NCI-H2171 (cell line): ENCODE measurements around the gene DCANP1.

Experiments used
- DNase-seq: peaks from one replicate; lab custom pipeline; 2025; lab: John Stamatoyannopoulos, UW

The DCANP1 gene

DNA sequence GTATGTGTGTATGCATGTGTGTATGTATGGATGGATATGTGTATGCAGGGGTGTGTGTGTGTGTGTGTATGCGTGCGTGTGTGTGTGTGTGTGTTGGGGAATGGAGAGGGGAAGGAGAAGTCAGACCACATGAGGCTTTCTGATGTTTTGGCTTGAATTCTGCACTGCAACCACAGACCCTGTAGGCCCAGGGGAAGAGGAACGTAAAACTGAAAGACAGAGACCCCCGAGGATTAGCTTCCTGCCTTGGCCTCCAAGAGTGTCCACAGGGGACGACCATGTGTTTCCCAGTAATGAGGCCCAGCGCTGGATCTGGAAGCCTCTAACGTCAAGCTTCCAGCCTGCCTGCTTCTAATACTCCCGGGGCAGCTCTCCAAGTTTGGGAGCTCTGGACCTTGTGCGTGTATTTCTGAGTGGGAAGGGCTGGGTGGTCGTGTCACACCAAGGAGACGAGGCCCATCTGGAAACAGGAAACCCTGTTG lies 5.8 kb downstream of the DCANP1 start:
- no peak for DNase-seq

DNA sequence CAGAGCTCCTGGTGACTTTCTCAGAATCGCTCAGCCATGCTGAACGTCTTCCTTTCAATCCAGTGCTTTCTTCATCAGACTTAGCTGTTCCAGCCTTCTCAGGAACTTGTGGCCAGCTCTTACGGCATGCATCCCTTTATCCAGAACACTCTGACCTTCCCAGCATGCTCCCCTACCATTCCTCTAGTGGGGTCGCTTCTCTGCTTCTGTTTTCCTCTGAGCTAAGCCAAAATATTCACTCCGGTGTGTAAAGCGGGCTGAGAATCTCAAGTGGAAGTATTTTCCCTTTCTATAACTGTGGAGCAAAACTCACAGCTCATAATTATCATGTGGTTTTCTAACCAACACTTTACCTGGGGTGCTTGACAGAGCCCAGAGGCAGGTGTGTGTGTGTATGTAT lies 6.2 kb downstream of the DCANP1 start:
- DNase-seq, result no peak

DNA sequence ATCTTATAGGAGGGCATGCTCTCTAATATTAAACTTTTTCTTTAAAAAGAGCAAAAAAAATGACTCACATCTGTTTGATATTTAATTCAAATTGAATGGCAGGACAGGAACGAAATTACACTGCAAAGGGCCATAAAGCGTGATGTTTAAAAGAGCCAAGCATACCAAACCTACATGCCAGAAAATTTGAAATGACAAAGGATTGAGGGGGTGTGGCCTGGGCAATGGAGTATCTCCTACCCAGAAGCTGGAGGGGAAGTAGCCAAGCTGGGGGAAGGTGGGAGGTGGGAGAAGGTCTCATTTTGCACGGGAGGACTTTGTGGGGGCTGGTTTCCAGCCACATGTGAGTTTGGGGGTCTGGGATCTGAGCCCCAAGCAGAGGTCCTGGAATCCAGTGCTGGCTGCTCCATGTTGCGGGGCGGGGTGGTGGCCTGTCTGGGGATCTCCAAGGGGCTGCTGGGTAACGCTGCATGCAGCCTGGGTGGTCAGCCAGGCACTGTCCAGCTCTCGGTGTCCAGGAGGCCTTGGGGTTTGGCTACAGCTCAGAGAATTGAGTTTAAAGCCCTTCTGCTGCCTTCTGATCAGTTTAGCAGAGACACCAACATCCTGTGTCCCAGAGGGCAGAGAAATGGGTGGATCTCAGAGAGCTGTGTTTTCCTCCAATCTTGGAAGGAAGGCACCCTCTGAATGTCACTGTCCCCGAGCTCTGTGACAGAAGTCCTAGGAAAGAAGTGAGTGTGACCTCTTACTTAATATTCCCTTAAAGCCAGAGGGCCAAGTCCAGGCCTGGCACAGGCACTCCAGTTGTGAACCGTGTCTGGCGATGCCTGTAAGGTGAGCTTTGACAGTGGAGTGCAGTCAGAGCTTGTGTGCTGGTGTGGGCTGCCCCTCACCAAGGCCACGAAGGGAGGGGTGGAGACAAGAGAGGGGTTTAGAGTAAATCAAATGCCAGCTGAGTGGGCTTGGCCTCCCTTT lies 7.6 kb downstream of the DCANP1 start:
- DNase-seq, result no peak

DNA sequence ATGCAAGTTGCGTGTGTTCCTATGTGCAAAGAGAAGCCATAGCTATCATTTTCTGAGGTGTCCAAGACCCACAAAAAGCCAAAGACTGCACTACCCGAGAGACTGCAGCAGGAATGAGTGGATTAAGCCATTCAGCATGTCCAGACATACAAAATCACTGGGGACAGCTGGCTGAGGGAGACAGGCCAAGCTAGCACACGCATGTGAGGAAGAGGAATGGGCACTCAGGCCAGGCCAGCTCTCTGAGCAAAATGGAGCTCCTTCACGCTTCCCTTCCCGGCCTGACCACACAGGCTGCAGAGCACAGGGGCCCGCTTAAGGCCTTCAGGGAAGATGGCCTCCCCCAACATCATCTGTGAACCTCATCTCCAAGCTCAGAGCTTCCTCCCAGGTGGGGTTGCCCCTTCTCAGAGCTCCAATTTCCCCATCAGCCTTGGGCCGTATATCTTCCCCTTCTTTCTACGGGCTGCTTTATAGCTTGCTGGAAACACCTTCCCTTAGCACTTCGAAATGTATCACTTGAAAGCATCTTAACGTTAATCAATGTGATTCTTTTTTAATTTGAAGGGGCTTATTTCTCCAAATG lies 8.4 kb downstream of the DCANP1 start:
- no peak for DNase-seq

DNA sequence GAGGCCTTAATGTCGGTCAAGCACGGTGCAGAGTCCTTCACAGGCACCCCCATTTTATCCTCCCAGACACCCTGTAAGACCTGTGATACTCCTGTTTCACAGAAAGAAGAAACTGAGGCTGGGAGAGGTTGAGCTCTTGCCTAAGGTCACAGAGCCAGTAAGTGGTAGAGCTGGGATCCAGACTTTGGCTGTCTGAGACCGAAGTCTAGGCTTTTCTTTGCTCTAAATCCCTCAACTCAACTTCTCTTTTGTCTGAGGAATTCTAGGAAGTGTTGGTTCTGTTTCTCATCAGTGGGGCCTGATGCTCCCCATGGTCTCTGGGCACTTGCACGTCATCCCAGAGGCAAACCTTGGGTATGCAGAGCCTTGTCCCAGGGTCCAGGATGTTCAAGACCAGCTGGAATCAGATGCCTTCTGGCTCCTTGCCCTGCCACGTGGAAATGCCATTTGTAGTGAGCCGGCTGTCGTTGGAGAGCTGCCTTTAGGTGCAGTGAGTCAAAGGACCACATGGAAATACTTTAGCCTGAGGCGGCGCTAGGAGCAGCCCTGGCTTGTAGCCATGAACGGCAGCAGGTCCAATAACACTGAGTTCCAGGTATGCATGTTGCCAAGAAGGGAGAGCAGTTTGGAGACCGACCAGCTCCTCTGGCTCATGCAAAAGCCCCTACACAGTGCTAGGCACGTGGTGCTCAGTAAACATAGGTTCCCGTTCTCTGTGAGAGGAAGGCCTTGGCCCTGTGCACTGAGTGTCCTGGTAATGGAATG lies 9.2 kb downstream of the DCANP1 start:
- DNase-seq, result no peak

DNA sequence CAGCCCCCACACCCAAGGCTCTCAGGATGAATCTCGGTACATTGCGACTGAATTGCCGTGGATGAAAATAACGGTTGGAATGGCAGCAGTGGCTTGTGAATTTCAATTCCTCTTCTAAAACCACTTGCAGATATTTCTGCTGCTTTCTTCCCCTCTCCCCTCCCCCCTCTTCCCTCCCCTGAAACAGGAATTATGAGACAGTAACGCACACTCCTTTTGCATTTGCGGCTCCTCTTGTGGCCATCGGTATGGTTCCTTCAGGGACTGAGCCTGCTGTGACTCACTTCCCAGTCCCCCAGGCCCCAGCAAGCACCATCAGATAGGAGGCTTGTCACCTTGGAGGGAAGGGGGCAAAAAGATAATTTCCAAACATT lies 9.7 kb downstream of the DCANP1 start:
- DNase-seq, result no peak

DNA sequence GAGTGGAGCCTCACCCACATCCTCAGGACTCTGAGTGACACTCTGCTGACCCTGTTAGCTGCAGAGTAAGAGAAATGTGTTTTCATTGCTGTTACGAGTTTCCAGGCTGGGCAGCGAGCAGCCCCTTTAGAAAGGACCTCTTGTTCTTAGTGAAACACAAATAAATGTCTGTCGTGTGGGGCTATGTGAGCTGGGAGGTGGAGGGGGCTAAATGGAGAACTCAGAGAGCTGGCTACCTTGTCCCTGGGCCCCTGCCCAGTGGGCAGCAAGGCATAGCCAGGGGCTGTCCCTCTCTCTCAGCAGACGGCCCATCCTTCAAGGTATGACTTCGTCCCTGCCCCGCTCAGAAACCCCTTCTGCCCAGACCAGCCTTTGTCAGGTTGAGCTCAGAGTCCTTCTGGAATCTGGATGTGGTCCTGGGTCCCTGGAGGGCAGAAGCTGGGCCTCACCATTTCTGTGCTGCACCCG lies 10.2 kb downstream of the DCANP1 start:
- no peak for DNase-seq

DNA sequence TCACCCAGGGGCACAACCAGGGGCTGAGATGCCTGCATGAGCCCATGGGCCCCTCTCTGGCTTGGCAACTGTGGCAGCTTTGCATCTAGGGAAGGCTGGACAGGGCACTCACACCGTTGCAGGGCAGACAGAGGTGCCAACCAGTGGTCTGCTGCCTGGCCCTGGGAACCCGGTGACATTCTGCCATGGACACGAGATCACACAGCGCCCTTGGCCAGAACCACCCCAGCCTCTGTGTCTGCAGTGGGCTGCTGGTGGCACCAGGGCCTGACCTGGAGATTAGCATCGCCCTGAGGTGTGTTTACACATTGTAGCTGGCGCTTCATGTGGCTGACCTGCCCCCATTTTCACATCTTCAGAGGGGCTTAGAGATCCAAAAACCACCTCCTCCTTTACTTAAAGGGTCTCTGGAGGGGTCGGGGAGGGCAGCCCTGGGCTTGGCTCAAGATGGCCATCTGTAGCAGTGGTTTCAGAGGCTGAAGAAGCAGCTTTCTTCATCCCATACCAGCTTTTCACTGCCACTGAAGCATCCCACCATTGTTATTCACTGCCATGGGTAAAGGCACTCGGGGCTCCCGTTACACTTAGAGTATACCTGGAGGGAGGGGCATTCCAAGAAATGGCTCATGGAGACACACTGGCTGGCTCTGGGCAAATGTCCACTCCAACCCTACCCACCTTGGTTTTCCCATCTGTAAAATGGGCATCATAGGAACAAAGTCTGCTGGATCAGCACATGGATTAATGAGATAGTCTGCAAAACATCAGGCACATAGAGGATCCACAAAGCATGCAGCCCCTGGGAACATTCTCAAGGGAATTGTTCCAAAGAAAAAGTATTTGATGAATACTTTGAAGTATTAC lies 11.4 kb downstream of the DCANP1 start:
- no peak for DNase-seq

DNA sequence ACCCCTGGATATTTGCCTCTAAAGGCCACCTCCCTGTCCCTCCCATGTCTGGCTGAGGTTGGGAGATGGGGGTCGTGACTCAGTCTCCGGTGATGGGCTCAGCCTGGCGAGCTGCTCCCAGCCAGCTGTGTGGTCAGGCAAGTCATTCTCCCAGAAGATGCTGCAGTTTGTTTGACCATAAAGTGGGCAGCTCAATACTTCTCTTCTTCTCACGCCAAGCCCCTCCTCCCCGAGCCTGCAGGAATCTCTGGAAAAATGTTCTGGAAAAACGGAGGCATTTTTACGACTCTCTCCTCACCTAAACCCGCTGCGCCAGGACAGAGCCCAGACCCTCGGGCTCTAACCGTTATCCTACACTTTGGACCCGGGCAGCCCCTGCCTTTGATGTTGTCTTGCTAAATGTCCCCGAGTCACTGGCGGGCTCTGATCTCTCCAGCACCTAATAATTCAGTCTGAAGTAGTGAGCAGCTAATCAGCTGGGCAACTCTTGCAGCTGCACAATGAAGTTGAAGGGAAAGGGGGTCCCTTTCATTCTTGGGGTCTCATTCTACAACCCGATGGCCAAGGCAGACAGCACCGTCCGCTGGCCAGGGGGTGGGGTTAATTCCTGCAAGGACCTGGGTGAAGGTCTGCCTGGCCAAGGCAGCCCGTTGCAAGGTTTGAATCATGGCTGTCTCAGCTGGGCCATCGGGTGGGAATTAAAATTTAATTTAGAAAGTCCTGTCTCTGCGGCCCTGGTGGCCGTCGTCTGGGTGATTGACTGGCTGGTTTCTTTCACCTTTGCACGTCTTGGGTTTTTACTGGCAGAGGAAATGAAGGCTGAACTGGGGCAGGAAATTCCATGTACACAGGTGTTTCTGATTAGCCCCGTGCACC lies 12.3 kb downstream of the DCANP1 start:
- DNase-seq, result no peak

DNA sequence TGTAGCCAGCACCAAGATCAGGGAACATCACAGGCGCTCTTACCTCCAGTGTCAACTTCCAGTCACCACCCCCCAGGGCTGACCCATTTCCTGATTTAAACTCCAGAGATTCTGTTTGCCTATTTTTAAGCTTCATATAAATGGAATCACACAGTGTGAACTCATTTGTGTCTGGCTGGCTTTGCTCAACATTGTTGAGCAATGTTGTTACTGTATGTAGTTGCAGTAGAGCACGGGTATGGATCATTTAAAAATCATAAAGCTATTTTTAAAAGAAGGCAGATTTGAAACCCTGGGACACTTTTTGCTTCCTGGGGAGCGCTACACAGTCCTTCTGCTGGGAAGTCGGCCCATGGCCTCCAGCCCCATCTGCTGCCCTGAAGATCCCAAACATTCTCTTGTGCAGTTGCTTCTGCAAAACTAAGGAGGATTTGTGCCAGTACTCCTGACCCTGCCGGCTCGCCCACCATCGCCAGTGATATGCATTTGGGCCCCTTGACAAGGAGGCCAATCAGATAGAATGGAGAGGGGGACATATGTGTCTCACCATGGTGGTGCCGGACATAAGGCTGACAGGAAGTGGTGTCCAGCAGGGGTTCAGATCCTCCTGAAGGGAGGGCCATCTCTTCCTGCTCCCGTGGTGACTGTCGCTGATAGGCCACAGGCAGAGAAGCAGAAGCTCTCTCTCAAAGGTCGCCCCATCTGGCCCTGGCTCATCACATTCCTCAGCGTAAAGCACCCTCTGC lies 13.3 kb downstream of the DCANP1 start:
- DNase-seq, result no peak

DNA sequence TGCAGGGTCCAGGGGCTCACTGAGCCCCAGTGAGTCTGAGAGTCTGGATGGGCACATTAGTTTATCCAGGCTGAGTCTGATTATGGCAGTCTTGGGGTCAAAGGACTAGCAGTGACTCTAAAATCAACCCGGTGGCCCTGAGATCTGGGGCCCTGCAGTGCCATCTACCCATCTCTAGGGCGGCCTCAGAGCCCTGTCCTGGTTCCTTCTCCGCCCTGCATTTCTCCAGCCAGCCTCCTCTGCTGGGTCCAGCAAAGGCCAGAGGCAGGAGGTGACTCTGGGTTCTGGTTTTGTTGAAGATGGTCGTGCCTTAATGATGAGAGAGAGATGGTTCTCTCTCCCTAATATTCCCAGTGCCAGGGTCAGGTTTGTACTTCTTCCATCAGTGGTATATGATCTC lies 15.0 kb downstream of the DCANP1 start:
- DNase-seq, result no peak

DNA sequence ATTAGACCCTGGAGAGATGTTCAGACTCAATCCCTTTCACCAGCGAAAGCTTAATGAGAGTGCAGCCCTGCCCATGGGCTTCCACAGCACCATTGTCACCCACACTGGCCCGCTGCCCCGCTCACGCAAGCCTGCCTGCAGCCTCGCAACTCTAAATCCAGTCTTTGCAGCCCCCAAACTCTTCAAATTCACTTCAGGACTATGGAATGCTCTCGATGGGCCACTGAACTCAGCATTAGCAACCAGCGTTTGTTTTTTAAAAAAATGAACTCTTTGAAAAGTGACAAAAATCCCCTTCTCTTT lies 17.1 kb downstream of the DCANP1 start:
- DNase-seq, result no peak

DNA sequence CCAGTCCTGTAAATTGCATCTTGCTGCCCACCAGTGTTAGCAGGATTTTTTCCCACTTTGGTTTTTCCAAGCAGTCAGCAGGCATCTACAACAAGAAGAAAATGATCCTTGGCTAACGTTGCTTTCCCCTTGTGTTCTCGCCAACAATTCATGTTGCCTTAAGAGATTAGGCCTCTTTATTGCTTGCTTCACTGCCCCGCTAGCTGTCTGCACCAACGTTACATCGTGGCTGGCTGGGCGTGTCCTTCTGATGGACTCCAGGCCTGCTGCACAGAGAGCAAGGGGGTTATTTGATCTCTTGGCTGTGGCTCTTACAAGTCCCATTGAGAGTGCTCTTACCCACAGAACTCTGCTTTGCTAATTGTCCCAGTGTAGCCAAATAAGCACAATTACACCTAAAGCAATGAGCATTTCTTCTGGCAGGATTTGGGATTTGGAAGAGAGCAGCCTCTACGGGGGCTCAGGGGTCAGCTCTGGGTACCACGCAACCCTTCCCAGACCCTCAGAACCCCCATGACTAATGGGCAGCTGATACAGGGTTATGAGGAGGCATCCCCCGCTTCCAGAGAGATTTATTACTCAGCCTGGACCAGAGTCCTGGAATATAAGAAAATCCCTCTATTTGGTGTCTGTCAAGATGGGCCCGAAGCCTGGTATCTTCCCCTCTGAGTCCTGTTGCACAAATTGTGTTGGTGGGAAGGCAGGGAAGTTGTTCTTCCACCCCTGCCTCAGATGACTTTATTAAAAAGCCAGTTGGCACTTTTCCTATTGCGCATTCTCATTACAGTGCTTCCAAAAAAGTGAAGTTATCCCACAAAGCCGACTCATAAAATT lies 17.6 kb downstream of the DCANP1 start:
- DNase-seq, result no peak

DNA sequence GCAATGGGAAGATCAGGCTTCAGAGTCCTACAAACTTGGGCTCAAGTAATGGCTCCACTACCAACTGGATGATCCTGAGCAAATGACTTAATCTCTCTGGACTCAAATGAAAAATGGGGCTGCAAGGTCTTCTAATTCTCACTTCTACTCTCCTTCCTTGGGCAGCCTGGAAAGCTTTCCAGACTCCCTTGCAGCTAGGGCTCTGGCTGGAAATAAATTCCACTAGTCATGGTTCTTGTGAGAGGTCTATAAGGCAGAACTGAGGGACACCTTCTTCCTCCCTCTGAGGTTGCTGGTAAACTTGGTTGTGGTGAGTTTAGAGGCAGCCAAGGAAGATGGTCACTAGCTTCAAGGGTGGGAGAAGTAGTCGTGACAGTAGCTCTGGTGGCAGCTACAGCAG lies 18.6 kb downstream of the DCANP1 start:
- DNase-seq, result no peak

DNA sequence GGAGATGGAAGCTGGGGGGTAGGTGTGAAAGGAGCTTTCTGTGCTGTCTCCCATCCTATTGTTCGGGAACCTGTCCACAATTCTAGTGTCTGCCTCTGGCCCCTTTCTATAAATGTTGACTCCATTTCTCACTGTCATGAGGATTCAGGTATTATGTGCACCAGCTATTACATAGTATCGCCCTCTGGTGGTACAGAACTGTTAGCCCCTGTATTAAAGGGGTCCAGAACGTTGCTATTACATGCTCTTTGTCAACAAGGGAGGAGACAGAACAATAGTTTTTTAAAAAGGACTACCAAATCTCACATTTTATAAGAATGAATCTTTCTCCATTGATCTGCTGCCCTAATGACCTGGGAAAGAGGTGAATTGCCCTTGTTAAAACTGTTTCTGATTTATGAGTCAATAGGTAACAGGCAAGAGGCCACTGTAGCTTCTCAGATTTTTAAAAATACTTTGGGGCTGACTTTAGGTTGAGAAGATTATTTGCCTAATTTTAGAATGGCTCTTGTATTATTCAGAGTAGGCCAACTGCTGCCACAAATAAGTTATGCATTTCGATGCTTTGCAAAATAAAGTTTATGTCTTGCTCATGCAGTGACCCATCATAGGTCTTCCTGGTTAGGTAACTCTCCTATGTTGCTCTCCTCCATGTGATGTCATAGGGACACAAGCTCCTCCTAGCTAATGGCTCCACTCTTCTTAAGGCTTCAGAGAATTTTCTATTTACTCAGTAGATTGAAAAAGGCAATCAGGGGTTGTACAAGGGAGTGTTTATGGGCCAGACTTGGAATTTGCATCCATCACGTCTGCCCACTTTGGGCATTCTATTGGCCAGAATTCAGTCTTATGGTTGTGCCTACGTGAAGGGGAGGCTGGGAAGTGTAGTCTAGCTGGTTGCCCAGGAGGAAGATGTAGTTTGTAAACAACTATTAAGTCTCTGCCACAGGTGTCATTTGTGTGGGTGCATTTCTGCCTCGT lies 20.8 kb downstream of the DCANP1 start:
- no peak for DNase-seq

DNA sequence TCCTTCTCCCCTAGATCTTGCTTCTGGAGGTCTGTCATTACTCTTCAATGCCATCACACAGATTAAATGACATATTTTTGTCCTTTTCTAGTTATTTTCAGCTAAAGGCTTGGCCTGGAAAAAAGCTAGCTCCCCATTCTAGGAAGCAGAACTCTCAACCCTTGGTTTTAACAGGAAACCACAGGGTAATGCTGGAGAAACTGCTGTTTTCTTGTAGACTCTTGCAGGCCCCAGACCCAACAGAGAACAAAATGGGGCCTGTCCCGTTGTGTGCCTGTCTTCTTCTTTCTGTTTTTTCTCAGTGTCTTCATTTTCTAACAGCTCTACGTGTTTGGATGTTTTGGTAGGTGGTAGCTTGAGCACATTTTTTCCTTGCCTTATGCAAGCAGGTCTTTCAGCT lies 21.5 kb downstream of the DCANP1 start:
- no peak for DNase-seq

DNA sequence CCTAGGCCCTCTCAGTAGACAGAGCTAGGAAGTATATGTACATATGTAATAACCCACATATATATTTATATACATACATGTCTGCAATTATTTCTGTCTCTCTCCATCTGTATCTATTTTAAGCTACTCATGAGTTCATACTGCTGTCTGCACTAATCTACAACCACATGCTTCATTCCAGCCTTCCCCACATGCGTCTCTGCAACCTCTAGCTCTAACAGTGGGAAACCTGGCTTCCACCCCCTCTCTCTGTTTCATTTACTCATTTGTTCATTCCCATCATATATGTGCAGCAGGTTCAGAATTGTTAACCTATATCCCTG lies 23.3 kb downstream of the DCANP1 start:
- DNase-seq, result no peak
